Lower lobe of right lung (tissue), 2 donors: Measurements from ENCODE around the gene UBLCP1. TPM values are rescaled to one million over a fixed set of nuclear protein-coding genes. Genes with fewer than 3 reads are reported as not detected.
A peak's percentile ranks its signal among the peaks of the same experiment; 100 is the strongest.

Experiments
- ATAC-seq, 2 donors: fragments of 200-7000 bp; cut with Tn5 transposase; one replicate each; pipeline ENCODE4 v1.9.1; 2020 to 2022; ENCODE audit warnings: mild to moderate bottlenecking in 2 of 2, moderate library complexity in 2 of 2
- DNase-seq: peaks from one replicate; pipeline ENCODE4 v3.0.0-alpha.2; 2020
- H3K27ac ChIP-seq: fragments of 200-600 bp; one replicate; pipeline ENCODE4 v1.8.0; 2022
- H3K27me3 ChIP-seq: fragments of 200-600 bp; one replicate; pipeline ENCODE4 v1.8.0; 2022; ENCODE audit warnings: low read depth
- H3K36me3 ChIP-seq: fragments of 200-600 bp; one replicate; pipeline ENCODE4 v1.8.0; 2022; ENCODE audit warnings: mild to moderate bottlenecking
- H3K4me1 ChIP-seq: fragments of 200-600 bp; one replicate; pipeline ENCODE4 v1.8.0; 2022
- H3K4me3 ChIP-seq: fragments of 200-600 bp; one replicate; pipeline ENCODE4 v1.8.0; 2022; ENCODE audit warnings: mild to moderate bottlenecking
- H3K9me3 ChIP-seq: fragments of 200-600 bp; one replicate; pipeline ENCODE4 v1.8.0; 2022
- CTCF ChIP-seq: fragments of 200-600 bp; IDR thresholded peaks from one replicate; pipeline ENCODE4 v1.8.0; 2022; ENCODE audit warnings: antibody characterized with exemption, mild to moderate bottlenecking
- intact Hi-C: fragments of 100-400 bp; cut with DNase I; formaldehyde crosslinking; loops from one replicate; pipeline ENCODE4 v1.11.0; 2022
- total RNA-seq: library from RNA; stranded (reverse); fragmentation: NEBNext Ultra II Directional; extraction: Animal tissue kit (Norgen Biotek cat#: 25700); gene quantifications from one replicate; pipeline ENCODE4 v1.2.1, GENCODE V29; 2021
- donor health status: DM: no; HTN: yes; CAD: no; lungs with severe emphysema.

UBLCP1 gene
- total RNA-seq, 1 donor from 2014 or later = 28.9 TPM

GRCh38 chr5:159269723-159270122 is 6.6 kb downstream of the UBLCP1 start:
- intact Hi-C loops = loop anchor here (10.0 kb wide), 2 partner anchors 55 to 115 kb away; no protein-coding TSS in a partner anchor
- Histone ChIP-seq H3K9me3 (no peaks in the 10 kb centered on the region), H3K4me1 (peaks cover 5% of the 10 kb centered on the region), H3K27ac (no peak overlapping the region), H3K36me3 (peaks cover 47% of the 10 kb centered on the region), H3K4me3 (no peak overlapping the region), H3K27me3 (no peaks in the 10 kb centered on the region)
- ATAC-seq (no peak), DNase-seq (no peak)
- TF ChIP-seq CTCF = no peak

GRCh38 chr5:159273923-159274322 is 10.8 kb downstream of the UBLCP1 start:
- intact Hi-C loops = no loop called here
- H3K27me3 ChIP-seq = no peaks in the 10 kb centered on the region
- no peaks in the 10 kb centered on the region for H3K9me3 ChIP-seq
- no peak for DNase-seq
- H3K36me3 ChIP-seq = peaks cover 82% of the 10 kb centered on the region
- H3K4me3 ChIP-seq = no peak overlapping the region
- no peak overlapping the region for H3K27ac ChIP-seq
- TF ChIP-seq CTCF = no peak
- no peak for ATAC-seq
- peaks cover 4% of the 10 kb centered on the region for H3K4me1 ChIP-seq

- no peak overlapping the region for H3K27ac ChIP-seq
- TF ChIP-seq CTCF = no peak
- H3K4me1 ChIP-seq = peaks cover 4% of the 10 kb centered on the region
- no peak for DNase-seq
- H3K4me3 ChIP-seq = no peak overlapping the region
- H3K36me3 ChIP-seq = peaks cover 82% of the 10 kb centered on the region
- intact Hi-C loops = no loop called here
- no peak for ATAC-seq
- no peaks in the 10 kb centered on the region for H3K27me3 ChIP-seq
- H3K9me3 ChIP-seq = no peaks in the 10 kb centered on the region
Observed at GRCh38 chr5:159274676-159275075, 11.6 kb downstream of the UBLCP1 start.

- H3K4me3 ChIP-seq = no peak overlapping the region
- no peak overlapping the region for H3K27ac ChIP-seq
- H3K27me3 ChIP-seq = no peaks in the 10 kb centered on the region
- no peaks in the 10 kb centered on the region for H3K4me1 ChIP-seq
- TF ChIP-seq CTCF = peak; percentile 42
- ATAC-seq = peak in 1 of 2 donors; percentile 68
- peaks cover 31% of the 10 kb centered on the region for H3K36me3 ChIP-seq
- H3K9me3 ChIP-seq = no peaks in the 10 kb centered on the region
- intact Hi-C loops = no loop called here
- DNase-seq = no peak
Observed at GRCh38 chr5:159286420-159287035, 23.4 kb downstream of the UBLCP1 start.

GRCh38 chr5:159290741-159291140 is 27.7 kb downstream of the UBLCP1 start:
- Histone ChIP-seq H3K27ac (no peak overlapping the region), H3K4me1 (no peaks in the 10 kb centered on the region), H3K9me3 (no peaks in the 10 kb centered on the region), H3K4me3 (no peak overlapping the region), H3K36me3 (peaks cover 3% of the 10 kb centered on the region), H3K27me3 (no peaks in the 10 kb centered on the region)
- DNase-seq (no peak), ATAC-seq (no peak)
- no peak for TF ChIP-seq CTCF
- intact Hi-C loops = no loop called here
